Activated T-helper 1 cell treated with anti-CD3 and anti-CD28 coated beads, Interleukin-12 subunit alpha, Interleukin-12 subunit beta, Interleukin-2, Interleukin-4 antibody, amounts not matched to agents 30 ng/mL and 10 ng/mL and 1 ng/mL, durations not matched to agents 14 hours and 24 hours and 36 hours (primary cell): ENCODE data around the gene TCF4. TPM values are rescaled to one million over a fixed set of nuclear protein-coding genes. Genes with fewer than 3 reads are reported as not detected.

Experiments used
- DNase-seq: peaks from one replicate; pipeline ENCODE4 v3.0.0; 2021; ENCODE audit warnings: low spot score
- H3K27ac Mint-ChIP-seq: one replicate; pipeline ENCODE4 v1.8.0; 2021; ENCODE audit warnings: mild to moderate bottlenecking, mixed read lengths
- H3K27me3 Mint-ChIP-seq: one replicate; pipeline ENCODE4 v1.8.0; 2022; ENCODE audit warnings: mild to moderate bottlenecking, moderate library complexity, mixed read lengths; ENCODE audit not compliant: insufficient read depth
- H3K36me3 Mint-ChIP-seq: one replicate; pipeline ENCODE4 v1.8.0; 2021; ENCODE audit warnings: low read depth, mixed read lengths
- H3K4me1 Mint-ChIP-seq: one replicate; pipeline ENCODE4 v1.8.0; 2021; ENCODE audit warnings: low read depth, mixed read lengths
- H3K4me3 Mint-ChIP-seq: one replicate; pipeline ENCODE4 v1.8.0; 2021; ENCODE audit warnings: mild to moderate bottlenecking, moderate library complexity, mixed read lengths
- H3K9me3 Mint-ChIP-seq: one replicate; pipeline ENCODE4 v1.8.0; 2021; ENCODE audit warnings: mixed read lengths
- intact Hi-C: fragments of 100-400 bp; cut with micrococcal nuclease; formaldehyde crosslinking; loops from one replicate; pipeline ENCODE4 v1.15.1; 2024
- total RNA-seq: library from RNA; stranded (reverse); gene quantifications from 2 replicates; pipeline ENCODE4 v1.2.3, GENCODE V29; 2022

Gene TCF4
- total RNA-seq, 1 donor from 2014 or later: 1.8 TPM

GRCh38 chr18:55503167-55503820 lies 84.7 kb downstream of the TCF4 start:
- no peak for DNase-seq
- Mint-ChIP-seq H3K4me1 (no peaks in the 10 kb centered on the region), H3K36me3 (no peaks in the 10 kb centered on the region), H3K27me3 (no peaks in the 10 kb centered on the region), H3K9me3 (no peaks in the 10 kb centered on the region), H3K4me3 (no peak overlapping the region), H3K27ac (no peak overlapping the region)
- intact Hi-C loops: no loop called here

GRCh38 chr18:55501982-55502710 lies 85.8 kb downstream of the TCF4 start:
- Mint-ChIP-seq H3K4me1 (no peaks in the 10 kb centered on the region), H3K4me3 (no peak overlapping the region), H3K36me3 (no peaks in the 10 kb centered on the region), H3K9me3 (no peaks in the 10 kb centered on the region), H3K27me3 (no peaks in the 10 kb centered on the region), H3K27ac (no peak overlapping the region)
- intact Hi-C loops: no loop called here
- DNase-seq: no peak

DNA sequence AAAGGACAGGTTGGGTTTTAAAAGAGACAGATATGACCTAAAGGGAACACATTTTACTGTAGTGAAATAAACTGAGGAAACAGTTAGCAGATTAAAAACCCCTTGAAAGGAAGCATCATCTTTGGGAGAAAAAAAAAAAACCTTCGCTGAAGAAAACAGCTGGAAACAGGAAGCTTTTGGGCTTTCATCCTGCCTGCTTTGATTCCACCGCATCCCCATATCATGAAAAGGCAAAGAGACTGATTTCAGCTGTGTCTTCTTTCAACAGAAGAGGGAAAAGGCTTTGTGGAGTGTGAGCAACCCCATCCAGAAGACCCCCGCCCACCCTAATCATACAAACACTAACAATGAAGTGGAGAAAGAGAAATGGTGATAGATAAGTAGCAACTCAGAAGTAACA lies 86.4 kb downstream of the TCF4 start:
- Mint-ChIP-seq H3K36me3 (no peaks in the 10 kb centered on the region), H3K4me3 (no peak overlapping the region), H3K9me3 (no peaks in the 10 kb centered on the region), H3K27me3 (no peaks in the 10 kb centered on the region), H3K27ac (no peak overlapping the region), H3K4me1 (no peaks in the 10 kb centered on the region)
- DNase-seq: no peak
- intact Hi-C loops: no loop called here

- no peak overlapping the region for H3K27ac Mint-ChIP-seq
- intact Hi-C loops: no loop called here
- H3K4me1 Mint-ChIP-seq: no peaks in the 10 kb centered on the region
- no peaks in the 10 kb centered on the region for H3K36me3 Mint-ChIP-seq
- no peaks in the 10 kb centered on the region for H3K9me3 Mint-ChIP-seq
- no peak overlapping the region for H3K4me3 Mint-ChIP-seq
- no peak for DNase-seq
- H3K27me3 Mint-ChIP-seq: peaks cover 2% of the 10 kb centered on the region
These were observed 87.5 kb downstream of the TCF4 start for GRCh38 chr18:55500316-55501086.

DNA sequence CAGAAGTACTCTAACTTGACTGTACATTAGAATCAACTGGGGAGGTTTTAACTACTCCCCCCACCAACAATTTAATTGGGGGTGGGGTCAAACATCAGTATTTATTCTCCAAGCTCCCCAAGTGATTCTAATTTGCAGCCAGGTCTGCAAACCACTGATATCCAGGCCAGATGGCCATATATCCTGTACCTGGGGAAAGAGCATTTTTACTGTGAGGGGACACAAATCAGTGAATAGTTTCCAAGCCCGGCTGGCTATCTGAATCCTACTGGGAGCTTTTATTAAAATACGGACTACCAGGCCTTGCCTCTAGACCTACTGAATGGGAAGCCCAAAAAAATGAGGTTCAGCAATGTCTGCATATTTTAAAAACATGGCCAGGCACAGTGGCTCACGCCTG lies 88.5 kb downstream of the TCF4 start:
- Mint-ChIP-seq H3K4me3 (no peak overlapping the region), H3K4me1 (no peaks in the 10 kb centered on the region), H3K36me3 (no peaks in the 10 kb centered on the region), H3K27ac (no peak overlapping the region), H3K9me3 (no peaks in the 10 kb centered on the region), H3K27me3 (peaks cover 2% of the 10 kb centered on the region)
- intact Hi-C loops: no loop called here
- DNase-seq: no peak

- no peaks in the 10 kb centered on the region for H3K4me1 Mint-ChIP-seq
- H3K4me3 Mint-ChIP-seq: no peak overlapping the region
- intact Hi-C loops: no loop called here
- no peaks in the 10 kb centered on the region for H3K36me3 Mint-ChIP-seq
- H3K27me3 Mint-ChIP-seq: peaks cover 6% of the 10 kb centered on the region
- no peak overlapping the region for H3K27ac Mint-ChIP-seq
- no peak for DNase-seq
- no peaks in the 10 kb centered on the region for H3K9me3 Mint-ChIP-seq
These were observed 90.1 kb downstream of the TCF4 start for GRCh38 chr18:55497825-55498403.

GRCh38 chr18:55494899-55495298 lies 93.1 kb downstream of the TCF4 start:
- DNase-seq: no peak
- Mint-ChIP-seq H3K27me3 (peaks cover 16% of the 10 kb centered on the region), H3K27ac (no peak overlapping the region), H3K9me3 (no peaks in the 10 kb centered on the region), H3K36me3 (no peaks in the 10 kb centered on the region), H3K4me3 (no peak overlapping the region), H3K4me1 (peaks cover under 1% of the 10 kb centered on the region)
- intact Hi-C loops: no loop called here

GRCh38 chr18:55494441-55494840 lies 93.6 kb downstream of the TCF4 start:
- H3K4me3 Mint-ChIP-seq: no peak overlapping the region
- H3K27ac Mint-ChIP-seq: no peak overlapping the region
- peaks cover 16% of the 10 kb centered on the region for H3K27me3 Mint-ChIP-seq
- H3K36me3 Mint-ChIP-seq: no peaks in the 10 kb centered on the region
- peaks cover 5% of the 10 kb centered on the region for H3K4me1 Mint-ChIP-seq
- DNase-seq: no peak
- no peaks in the 10 kb centered on the region for H3K9me3 Mint-ChIP-seq
- intact Hi-C loops: no loop called here

DNA sequence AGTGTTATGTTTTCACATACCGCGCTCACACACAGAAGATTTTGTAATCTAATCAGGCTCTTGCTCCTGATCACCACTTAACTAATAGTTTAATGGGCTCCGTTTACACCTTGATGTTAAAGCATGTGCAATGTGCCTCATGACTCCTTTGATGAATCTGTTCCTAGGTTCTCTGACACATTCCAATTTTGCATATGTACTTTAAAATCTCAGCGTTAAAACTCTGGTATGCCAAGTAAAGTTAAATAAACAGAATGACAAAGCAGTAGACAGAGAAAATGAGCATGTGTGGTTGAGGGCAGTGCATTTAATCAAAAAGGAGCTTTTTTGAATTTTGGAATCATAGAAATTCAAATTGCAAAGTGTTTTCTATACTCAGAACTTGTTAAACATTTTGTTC lies 96.4 kb downstream of the TCF4 start:
- H3K9me3 Mint-ChIP-seq: no peaks in the 10 kb centered on the region
- peaks cover 9% of the 10 kb centered on the region for H3K4me1 Mint-ChIP-seq
- no peak overlapping the region for H3K4me3 Mint-ChIP-seq
- H3K27me3 Mint-ChIP-seq: peaks cover 20% of the 10 kb centered on the region
- DNase-seq: no peak
- H3K36me3 Mint-ChIP-seq: no peaks in the 10 kb centered on the region
- H3K27ac Mint-ChIP-seq: no peak overlapping the region
- intact Hi-C loops: no loop called here

DNA sequence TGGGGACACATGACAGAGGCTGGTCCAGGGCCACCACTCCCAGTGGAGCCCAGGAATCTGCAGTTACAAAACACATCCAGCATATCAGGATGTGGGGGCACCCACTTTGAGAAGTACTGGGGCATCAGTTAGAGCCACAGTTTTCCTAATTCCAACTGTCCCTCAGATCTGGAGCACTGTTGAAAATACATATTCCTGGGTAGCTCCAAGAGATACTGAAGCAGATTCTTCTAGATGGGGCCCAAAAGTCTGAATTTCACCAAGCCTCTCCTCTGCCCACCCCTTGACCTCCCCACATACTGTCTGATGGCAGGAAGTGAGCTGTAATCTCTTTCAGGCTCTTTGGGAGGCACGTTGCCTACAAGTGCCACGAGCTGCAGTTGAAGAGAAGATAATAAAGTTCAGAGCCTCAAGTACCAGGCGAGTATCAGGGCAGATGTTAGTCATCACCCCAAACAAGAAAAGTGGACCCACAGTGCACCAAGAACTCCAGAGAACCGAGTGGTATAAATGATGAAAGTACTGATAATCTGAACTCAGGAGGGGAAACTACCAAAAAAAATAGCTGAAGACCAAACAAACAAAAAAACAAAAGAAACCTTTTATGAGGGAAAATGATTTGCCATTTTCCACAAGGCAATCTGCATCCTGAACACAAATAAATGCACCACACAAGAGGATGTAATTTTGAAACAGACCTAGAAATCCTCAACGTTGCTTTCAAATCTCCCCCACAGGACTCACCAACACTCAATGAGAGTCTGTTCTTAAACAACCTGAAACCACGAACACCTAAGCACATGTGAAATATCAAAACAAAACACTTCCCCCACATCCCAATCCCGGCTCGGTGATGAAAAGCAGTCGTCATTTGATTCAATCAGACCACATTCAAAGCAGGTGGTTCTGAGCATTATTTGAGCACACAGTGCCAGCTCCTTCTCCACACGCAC lies 98.7 kb downstream of the TCF4 start:
- Mint-ChIP-seq H3K36me3 (no peaks in the 10 kb centered on the region), H3K9me3 (no peaks in the 10 kb centered on the region), H3K4me1 (peaks cover 9% of the 10 kb centered on the region), H3K27me3 (peaks cover 23% of the 10 kb centered on the region), H3K4me3 (no peak overlapping the region), H3K27ac (peak overlapping the region; percentile 41)
- no peak for DNase-seq
- intact Hi-C loops: loop anchor here (1.0 to 10.0 kb wide), 4 partner anchors 72 to 775 kb away; partner anchors contain the start of gene TCF4

DNA sequence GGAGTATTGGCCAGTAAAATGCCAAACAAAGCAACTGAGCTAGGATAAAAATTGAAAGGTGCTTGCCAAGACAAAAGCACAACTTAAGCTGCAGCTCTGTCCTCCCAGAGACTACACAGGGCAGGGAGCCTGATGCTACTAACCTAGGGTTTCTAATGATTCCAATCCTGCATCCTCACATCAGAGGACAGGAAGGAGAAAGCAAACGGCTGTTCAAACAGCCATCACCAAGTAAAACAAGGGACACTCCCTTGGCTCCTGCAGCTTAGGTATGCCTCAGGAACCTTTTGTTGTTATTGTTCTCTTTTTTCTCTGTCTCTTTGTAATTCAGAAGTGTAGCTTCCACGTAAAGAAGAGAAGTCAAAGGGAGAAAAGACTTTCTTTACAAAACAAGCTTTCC lies 99.5 kb downstream of the TCF4 start:
- Mint-ChIP-seq H3K9me3 (no peaks in the 10 kb centered on the region), H3K36me3 (no peaks in the 10 kb centered on the region), H3K4me3 (no peak overlapping the region), H3K27me3 (peaks cover 21% of the 10 kb centered on the region), H3K4me1 (peaks cover 9% of the 10 kb centered on the region), H3K27ac (no peak overlapping the region)
- DNase-seq: no peak
- intact Hi-C loops: loop anchor here (5.0 to 10.0 kb wide), 3 partner anchors 71 to 774 kb away; no protein-coding TSS in a partner anchor

- no peak for DNase-seq
- no peak overlapping the region for H3K4me3 Mint-ChIP-seq
- H3K27me3 Mint-ChIP-seq: peaks cover 19% of the 10 kb centered on the region
- no peak overlapping the region for H3K27ac Mint-ChIP-seq
- H3K4me1 Mint-ChIP-seq: peaks cover 9% of the 10 kb centered on the region
- no peaks in the 10 kb centered on the region for H3K36me3 Mint-ChIP-seq
- intact Hi-C loops: loop anchor here (5.0 to 10.0 kb wide), 3 partner anchors 71 to 773 kb away; no protein-coding TSS in a partner anchor
- no peaks in the 10 kb centered on the region for H3K9me3 Mint-ChIP-seq
These were observed 100.0 kb downstream of the TCF4 start for GRCh38 chr18:55487997-55488396.
